Midbrain (tissue), 1 donor: ENCODE measurements around the gene SRGAP1.
"Not testable (repeated sequence)": the region's sequence is repeated elsewhere in the genome, so short reads cannot be mapped to it uniquely, and the experiment has no call there.

ENCODE experiments used
- DNase-seq: peaks from one replicate; lab custom pipeline; 2025; lab: John Stamatoyannopoulos, UW

The SRGAP1 gene

DNA sequence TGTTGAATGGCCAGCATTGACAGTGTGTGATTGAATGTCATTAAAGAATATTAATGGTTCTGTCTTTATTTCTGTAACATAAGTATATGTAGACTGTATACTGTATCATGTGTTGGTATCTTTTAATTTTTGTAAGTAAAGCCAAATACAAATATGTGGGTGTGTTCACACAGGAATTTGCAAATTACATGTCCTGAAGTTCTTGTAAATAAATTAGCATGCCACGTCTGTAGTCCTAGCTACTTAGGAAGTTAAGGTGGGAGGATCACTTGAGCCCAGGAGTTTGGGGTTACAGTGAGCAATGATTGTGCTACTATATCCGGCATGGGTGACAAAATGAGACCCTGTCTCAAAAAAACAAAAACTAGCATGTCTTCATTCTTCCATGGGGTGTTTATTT lies 278.5 kb downstream of the SRGAP1 start:
- DNase-seq = no peak

DNA sequence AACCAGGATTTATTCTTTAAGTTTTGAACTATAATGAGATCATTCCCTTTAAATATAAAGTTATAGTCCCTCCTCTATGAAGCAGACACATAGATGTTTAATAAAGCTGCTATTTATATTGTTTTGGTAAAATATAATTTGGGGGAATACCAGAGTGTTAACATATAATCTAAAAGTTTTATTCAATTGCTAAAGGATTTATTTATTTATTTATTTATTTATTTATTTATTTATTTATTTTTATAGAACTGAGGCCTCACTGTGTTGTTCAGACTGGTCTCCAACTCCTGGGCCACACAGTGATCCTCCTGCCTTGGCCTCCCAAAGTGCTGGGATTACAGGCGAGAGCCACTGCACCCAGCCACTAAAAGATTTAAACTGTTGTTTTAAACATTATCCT lies 278.9 kb downstream of the SRGAP1 start:
- no peak for DNase-seq

DNA sequence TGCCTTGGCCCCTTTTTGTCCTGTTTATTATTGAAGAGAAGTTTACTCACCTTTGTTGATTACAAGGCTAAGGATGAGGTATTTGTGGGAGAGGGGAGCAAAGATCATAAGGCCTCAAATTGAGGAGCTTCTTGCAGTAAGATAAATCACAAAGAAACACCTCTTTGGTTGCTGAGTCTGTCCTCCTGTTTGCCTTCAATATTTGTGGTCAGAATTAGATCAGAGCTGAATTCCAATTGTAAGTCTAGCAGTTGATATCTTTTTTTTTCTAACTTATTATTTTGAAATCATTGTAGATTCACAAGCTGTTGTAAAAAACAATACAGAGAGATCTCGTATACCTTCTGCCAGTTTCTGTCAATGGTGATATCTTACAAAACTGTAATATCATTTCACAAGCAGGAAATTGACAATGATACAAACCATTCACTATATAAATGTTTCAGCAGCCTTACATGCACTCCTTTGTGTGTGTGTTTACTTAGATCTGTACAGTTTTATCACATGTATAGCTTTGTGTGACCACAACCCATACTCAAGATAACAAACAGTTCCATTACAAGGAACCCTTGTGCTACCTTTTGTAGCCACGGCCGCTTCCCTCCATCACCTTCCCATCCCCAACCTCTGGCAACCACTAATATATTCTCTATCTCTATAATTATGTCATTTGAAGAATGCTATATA lies 280.2 kb downstream of the SRGAP1 start:
- no peak for DNase-seq

DNA sequence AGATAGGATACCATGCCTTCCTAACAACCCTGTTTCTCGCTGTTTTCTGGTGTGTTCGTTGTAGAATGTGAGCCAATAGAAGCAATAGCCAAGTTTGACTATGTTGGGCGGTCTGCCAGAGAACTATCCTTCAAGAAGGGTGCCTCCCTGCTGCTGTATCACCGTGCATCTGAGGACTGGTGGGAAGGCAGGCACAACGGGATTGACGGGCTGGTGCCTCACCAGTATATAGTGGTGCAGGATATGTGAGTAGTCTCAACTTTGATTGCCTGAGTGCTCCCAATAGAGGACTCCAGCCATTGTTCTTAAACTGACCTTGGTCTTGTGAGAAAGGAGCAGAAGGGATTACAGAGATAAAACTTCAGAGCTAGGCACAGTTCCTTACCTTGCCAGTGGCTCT lies 281.4 kb downstream of the SRGAP1 start:
- DNase-seq = no peak

DNA sequence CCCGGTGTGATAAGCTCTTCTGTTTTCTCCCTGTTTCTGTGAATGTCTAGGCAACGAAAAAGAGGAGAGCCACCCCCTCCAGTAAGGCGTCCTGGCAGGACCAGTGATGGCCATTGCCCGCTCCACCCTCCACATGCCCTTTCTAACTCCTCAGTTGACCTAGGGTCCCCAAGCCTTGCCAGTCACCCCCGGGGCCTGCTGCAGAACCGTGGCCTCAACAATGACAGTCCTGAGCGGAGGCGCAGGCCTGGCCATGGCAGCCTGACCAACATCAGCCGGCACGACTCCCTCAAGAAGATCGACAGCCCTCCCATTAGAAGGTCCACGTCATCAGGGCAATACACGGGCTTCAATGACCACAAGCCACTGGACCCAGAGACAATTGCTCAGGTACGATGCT lies 283.3 kb downstream of the SRGAP1 start:
- DNase-seq = no peak

DNA sequence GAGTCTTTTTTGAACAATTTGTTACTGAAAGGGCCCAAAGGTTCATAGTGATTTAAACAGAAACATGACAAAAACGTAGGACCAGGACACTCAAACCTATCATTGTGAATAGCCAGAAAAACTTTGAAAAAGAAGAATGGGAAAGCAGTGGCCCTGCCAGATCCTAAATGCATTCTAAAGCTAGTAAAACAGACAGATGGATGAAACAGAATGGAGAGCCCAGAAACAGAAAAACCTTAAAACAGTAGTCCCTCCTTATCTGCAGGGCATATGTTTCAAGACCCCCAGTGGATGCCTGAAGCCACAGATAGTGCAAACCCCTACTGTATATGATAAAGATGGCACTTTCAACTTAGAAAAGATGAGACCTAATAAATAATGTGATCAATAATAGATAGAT lies 283.9 kb downstream of the SRGAP1 start:
- DNase-seq = no peak

DNA sequence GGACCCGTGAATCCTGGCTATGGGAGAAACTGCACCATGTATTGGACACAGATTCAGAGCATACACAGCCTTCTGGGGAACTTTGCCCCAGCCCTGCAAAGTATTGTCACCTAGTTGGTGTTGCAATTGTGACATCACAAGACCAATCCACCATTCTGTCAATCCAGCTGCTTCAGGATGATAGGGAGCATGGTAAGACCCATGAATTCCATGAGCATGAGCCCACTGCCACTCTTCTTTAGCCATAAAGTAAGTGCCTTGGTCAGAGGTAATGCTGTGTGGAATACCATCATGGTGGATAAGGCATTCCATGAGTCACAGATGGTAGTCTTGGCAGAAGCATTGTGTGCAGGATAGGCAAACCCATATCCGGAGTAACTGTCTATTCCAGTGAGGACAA lies 286.0 kb downstream of the SRGAP1 start:
- not testable (repeated sequence) for DNase-seq

DNA sequence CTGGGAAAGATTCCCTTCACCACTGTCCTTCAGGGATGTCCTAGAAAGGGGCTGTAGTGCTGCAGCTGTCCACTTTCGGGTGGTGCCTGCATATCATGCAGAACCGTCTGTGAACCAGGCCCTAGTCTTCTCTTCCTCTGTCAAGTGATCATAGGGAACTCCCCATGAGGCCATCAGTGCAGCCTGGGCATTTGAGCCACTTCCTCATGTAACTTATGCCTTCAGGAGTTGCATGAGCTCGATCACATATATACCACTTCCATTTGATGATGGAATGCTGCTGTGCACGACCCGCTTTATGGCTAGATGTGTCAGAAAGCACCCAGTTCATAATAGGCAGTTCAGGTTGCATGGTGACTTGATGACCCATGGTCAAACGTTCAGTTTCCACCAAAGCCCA lies 287.0 kb downstream of the SRGAP1 start:
- not testable (repeated sequence) for DNase-seq

DNA sequence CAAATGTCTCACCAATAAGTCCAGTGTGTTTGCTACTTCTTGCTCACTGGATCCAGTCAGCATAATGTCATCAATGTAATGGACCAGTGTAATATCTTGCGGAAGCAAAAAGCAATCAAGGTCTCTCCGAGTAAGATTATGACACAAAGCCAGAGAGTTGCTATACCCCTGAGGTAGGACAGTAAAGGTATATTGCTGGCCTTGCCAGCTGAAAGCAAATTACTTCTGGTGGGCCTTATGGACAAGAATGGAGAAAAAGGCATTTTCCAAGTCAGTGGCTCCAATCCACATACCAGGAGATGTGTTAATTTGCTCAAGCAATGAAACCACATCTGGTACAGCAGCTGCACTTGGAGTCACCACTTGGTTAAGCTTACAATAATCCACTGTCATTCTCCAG lies 288.2 kb downstream of the SRGAP1 start:
- DNase-seq = not testable (repeated sequence)

DNA sequence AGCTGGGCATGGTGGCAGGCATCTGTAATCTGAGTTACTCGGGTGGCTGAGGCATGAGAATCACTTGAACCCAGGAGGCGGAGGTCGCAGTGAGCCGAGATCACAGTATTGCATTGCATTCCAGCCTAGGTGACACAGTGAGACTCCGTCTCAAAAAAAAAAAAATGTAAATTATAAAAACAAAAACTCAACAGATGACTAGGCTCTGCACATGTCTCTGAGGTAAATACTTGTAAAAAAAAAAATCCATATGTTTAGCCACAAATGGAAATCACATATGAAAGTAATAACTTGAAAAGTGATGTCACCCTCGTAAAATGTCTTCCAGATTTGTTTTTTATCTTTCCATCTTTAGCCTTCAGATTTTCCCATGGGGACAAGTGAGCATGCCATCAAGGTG lies 292.6 kb downstream of the SRGAP1 start:
- no peak for DNase-seq

DNA sequence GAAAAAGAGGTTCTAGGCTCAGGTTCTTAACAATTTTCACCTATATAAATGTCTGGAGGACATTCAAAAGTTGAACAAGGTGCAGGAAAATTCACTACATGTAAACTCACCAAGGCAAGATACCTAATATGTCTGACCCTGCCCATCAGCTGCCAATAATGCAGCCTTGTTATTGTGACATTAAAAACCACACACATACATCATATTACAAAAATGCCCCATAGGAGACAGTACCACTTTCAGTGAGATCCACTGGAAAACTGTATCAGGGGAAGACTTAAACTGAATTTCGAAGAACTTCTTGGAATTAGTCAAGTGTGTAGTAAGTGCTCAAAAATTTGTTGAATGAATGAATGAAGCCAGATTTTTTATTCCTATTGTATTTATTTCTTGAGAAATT lies 294.5 kb downstream of the SRGAP1 start:
- DNase-seq = no peak

DNA sequence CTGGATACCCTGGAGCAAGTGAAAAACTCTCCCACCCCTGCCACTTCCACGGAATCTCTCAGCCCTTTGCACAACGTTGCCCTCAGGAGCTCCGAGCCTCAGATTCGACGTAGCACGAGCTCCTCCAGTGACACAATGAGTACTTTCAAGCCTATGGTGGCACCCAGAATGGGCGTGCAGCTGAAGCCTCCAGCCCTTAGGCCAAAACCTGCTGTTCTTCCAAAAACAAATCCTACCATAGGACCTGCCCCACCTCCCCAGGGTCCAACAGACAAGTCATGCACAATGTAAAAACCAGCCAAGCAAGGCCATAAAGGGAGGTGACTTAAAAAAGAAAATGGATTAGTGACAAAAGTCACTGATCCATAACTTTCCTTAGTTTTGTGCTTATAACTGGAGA lies 297.9 kb downstream of the SRGAP1 start:
- DNase-seq = no peak

DNA sequence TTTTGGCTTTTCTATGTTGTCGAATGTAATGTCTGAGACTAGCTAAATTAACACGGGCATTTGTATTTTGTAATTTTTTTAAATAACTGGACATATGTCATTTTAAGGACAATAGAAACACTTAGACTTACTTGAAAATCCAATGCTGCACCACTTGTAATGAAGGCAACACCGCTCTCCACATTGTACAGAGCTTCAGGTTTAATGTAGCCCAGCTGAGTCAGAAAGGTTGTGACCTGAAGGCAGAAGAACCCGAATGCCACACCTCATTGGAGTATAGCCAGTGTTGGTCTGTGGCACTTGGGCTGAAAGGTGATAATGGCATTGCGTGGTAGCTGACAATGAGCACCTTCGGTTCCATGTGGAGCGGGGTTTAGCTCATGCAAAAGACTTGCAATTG lies 298.3 kb downstream of the SRGAP1 start:
- DNase-seq = no peak

DNA sequence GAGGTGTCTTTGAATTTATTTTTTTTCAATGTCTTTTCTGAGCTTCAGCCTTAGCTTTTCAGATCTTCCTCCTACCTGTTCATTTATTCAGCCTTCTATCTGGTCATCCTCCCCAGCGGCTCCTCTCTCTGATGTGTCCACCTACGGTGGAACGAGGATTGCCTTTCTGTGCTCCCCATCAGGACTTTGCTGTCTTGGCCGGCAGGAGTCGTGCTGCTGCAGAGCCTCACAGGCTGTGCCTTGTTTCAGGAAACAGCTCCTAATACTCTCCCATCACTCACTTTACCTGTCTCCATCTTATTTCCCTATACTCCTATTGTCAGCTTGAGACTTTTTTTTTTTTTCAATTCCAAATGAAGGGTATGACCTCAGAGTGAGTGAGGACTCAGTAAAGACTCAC lies 300.7 kb downstream of the SRGAP1 start:
- no peak for DNase-seq

DNA sequence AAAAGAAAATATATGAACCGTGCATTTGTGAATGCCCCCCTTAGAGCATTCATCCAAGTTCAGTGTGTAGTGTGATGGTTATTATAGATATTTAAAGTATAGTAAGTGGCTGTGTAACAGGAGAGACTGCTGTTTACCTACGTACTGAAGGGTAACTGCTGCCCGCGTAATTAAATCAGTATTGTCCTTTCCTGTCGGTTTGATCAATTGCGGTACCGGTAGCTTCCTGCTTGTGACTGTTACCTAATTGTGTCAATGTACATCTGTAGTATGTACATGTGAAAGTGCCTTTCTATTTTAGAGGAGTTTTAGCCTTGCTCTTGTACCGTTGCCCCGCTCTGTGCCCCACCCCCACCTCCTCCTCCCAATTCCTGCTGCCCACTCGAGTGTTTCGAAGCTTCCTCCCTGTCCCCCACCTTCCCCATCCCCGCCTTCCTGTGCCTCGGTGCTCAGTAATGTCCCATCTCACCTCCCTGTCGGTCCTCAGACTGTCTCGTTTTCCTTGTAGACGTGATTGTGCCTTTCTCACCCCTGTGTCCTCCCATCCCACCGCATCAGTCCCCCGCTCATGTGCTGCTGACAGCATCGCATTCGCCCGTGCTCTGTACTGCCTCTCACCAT lies 302.6 kb downstream of the SRGAP1 start:
- no peak for DNase-seq

DNA sequence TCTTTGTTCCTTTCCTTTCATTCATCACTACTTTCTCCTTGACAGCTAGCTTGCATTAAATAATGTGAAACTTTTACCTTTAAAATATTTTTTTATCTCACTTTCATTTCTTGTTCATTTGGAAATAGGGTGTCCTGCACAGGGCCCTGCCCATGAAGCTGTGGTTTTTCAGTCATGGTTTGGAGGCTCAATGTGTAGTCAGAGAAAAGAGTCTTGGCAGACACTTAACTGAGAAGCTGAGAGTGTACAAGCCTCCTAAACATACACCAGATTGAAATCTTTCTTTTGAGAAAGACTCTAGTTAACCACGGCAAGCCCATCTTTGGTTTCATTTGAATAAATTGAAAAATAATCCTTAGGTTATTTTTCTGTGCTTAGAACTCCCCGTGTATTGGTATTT lies 303.4 kb downstream of the SRGAP1 start:
- DNase-seq = no peak

DNA sequence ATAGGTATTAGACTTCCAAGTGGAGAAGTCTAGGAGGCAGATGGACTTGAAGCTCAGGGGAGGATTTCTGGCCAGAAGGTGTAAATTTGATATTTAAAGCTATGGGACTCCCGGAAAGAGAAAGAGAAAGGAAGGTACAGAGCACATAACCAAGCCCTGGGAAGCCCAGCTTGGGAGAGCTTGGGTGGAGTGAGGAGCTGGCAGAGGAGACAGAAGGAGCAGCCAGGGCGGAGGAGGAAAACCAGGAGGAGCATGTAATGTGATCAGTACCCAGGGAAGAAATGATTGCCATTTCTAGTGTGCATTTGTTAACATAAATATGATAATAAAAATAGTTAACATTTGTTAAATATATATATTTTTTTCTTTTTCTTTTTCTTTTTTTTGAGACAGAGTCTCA lies 310.2 kb downstream of the SRGAP1 start:
- no peak for DNase-seq

DNA sequence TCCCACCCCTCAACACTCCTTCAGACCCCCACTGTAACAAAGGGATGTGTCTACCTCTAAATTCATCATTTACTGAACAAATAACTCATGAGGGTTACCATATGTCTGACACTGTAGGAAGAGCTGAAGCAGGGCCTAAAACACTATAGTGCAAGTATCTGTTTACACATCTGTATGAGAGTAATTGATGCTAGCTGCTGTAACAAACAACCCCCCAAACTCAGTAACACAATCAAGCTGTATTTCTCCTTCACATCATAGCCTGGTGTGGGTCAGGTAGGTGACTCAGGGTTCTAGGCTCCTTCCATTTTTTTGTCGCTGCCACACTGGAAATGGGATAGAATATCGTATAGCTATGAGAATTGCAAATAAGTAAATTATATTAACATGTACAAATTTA lies 312.6 kb downstream of the SRGAP1 start:
- no peak for DNase-seq

DNA sequence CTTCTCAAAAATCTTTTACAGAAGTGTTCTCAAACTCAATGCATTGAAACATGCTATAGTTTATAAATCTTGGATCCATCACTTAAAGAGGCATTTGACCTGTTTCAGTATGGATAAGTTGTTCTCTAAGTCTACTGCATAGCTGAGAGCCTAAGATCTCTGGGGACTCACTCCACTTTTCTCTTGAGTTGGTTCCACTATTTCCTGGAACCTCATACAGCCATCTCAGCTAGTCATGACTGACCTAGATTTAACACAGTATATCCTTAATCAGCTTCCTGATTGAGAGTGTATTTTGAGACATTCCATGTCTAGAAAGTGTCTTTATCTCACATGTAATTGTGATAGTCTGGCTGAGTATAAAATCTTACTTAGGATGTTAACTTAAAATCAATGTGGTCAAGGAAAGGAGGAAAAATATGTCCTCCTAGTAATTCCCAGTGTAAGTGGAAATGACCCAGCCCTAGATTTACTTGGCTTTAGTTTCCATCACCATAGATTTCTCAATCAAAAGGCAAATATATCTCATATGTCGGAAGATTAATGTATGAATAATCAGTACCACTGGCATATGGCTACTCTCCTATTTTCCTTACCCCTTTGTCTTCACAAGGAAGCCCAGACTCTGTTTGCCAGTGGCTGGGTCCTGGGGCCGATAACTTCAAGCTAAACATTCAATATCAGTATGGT lies 315.7 kb downstream of the SRGAP1 start:
- no peak for DNase-seq

DNA sequence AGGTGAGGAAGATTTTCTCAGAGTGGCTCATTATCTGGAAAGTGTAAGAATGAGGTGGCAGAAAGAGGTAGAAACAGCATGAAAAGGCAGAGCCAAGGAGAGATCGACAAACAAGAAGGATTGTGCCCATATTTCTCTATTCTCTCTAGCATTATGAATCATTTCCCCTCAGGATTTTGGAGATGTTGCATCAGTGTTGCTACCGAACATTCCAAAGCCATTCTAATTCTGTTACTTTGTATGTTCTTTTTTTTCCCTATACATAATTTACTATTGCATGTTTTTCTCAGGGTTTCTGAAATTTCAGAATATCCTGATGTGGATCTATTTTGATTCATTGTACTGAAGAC lies 316.2 kb downstream of the SRGAP1 start:
- no peak for DNase-seq

DNA sequence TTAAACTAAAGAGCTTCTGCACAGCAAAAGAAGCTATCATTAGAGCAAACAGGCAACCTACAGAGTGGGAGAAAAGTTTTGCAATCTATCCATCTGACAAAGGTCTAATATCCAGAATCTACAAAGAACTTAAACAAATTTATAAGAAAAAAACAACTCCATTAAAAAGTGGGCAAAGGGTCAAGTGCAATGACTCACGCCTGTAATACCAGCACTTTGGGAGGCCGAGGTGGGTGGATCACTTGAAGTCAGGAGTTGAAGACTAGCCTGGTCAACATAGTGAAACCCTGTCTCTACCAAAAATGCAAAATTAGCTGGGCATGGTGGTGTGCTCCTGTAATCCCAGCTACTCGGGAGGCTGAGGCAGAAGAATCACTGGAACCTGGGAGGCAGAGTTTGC lies 322.1 kb downstream of the SRGAP1 start:
- not testable (repeated sequence) for DNase-seq

DNA sequence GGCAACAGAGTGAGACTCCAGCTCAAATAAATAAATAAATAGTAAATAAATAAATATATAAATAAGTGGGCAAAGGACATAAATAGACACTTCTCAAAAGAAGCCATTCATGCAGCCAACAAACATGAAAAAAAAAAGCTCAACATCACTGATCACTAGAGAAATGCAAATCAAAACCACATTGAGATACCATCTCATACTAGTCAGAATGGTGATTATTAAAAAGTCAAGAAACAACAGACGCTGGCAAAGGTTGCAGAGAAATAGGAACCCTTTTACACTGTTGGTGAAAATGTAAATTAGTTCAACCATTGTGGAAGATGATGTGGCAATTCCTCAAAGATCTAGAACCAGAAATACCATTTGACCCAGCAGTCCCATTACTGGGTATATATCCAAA lies 322.5 kb downstream of the SRGAP1 start:
- DNase-seq = not testable (repeated sequence)

DNA sequence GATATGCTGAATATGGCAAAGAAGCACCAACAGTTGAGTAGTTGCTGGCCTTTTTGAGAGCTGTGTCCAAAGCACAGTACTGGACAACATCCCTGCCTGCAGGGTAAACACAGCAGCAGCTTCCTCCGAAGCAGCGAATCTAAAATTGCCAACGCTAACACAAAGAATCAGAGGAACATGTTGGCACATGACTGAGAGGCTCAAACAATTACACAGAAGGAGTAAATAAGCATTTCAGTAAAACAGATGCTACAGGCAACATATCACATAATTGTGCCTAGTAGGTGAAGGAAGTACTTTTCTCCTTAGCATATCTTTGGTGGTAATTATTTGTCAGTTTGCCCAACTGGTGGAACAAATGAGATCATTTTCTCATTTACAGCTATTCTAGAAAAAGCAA lies 325.5 kb downstream of the SRGAP1 start:
- DNase-seq = no peak

DNA sequence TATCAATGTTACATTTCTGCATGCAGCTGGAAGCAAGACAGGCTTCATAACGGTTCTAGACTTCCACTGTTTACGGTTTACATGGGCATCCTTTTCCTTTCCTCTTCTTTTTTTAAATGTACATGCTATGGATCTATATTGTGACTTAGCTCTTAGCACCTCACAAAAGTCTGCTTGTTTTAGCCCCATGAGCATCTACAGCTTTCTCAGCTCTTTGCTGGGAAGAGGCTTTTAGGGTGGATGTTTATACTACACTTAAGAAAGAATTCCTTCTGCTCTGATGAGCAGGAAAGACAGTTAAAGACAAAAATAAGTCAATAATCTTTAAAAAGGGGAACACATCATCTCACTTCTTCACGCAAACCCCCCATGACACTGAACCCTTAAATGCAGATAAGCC lies 326.2 kb downstream of the SRGAP1 start:
- DNase-seq = no peak
